Measurements from ENCODE around the gene KLF6. TPM values are rescaled to one million over a fixed set of nuclear protein-coding genes. Genes with fewer than 3 reads are reported as not detected.

KLF6 gene
- total and polyA plus RNA-seq, 2 of the 4 experiments (the other 2 are of a cell fraction), result 69.0 to 123 TPM

- Histone ChIP-seq H3K9me1 (ENCODE audit: insufficient read depth, low read length) (peaks cover 29% of the 10 kb centered on the region), H4K5ac (ENCODE audit: low read depth, low read length) (peak overlapping the region; percentile 97), H3K14ac (replicated peaks; ENCODE audit: low read depth, low read length) (peak overlapping the region; percentile 97), H2AFZ (replicated peaks; ENCODE audit: low read length, poor library complexity) (peak overlapping the region; percentile 91), H3K18ac (ENCODE audit: low read depth, low read length) (peak overlapping the region; percentile 94), H2AK5ac (ENCODE audit: low read depth, low read length) (peak overlapping the region; percentile 89), H3K27me3 (ENCODE audit: control insufficient read depth, insufficient read depth, low read length) (no peaks in the 10 kb centered on the region), H3K9me3 (ENCODE audit: control insufficient read depth, insufficient read depth, low read length) (no peaks in the 10 kb centered on the region), H2AK9ac (replicated peaks; ENCODE audit: low read depth, low read length, poor library complexity) (peak overlapping the region; percentile 28), H4K8ac (ENCODE audit: low read depth in 2 of 2, low read length in 2 of 2) (peak overlapping the region; percentile 96 to 98), H2BK20ac (ENCODE audit: low read depth, low read length) (peak overlapping the region; percentile 95), H3K79me1 (ENCODE audit: low read depth in 1 of 2, low read length in 2 of 2) (peaks cover 2 to 29% of the 10 kb centered on the region in 2 experiments; a peak in 2 of 4 replicates), H2BK15ac (ENCODE audit: low read depth, low read length) (peak overlapping the region; percentile 99), H3K23ac (ENCODE audit: low read depth, low read length) (peak overlapping the region; percentile 96), H3K4ac (ENCODE audit: low read depth, low read length) (peak overlapping the region; percentile 96), H3K4me1 (ENCODE audit: control insufficient read depth, insufficient read depth, low read length) (peaks cover 26% of the 10 kb centered on the region), H2BK120ac (ENCODE audit: low read depth, low read length) (peak overlapping the region; percentile 98), H4K91ac (ENCODE audit: insufficient read depth, low read depth, low read length) (peak overlapping the region; percentile 99), H3K56ac (ENCODE audit: extremely low read depth, insufficient read depth, low read length) (peak overlapping the region; percentile 67; the same call in 1 of the 2 replicates), H3K27ac (ENCODE audit: insufficient read depth, low read length) (peak overlapping the region; percentile 95), H3K4me3 (ENCODE audit: insufficient read depth, low read depth, low read length) (peak overlapping the region; percentile 45; the same call in 1 of the 2 replicates), H4K20me1 (ENCODE audit: insufficient read depth, low read length) (no peaks in the 10 kb centered on the region), H3K9ac (ENCODE audit: low read depth, low read length) (peak overlapping the region; percentile 71), H3K4me2 (ENCODE audit: low read depth, low read length) (peak overlapping the region; percentile 70), H3K36me3 (ENCODE audit: control insufficient read depth, insufficient read depth, low read length) (no peaks in the 10 kb centered on the region), H2BK5ac (ENCODE audit: low read depth, low read length, poor library complexity, severe bottlenecking) (peak overlapping the region; percentile 92)
- ChIA-PET CTCF (no interaction called here), POLR2A (ENCODE audit: unreplicated experiment) (interaction anchor here (1.8 kb wide), 1 partner anchor 44 kb away, joined by 11 read pairs; the partner anchor contains the start of gene KLF6)
- DNase-seq (no peak), ATAC-seq (ENCODE audit: low read depth) (no peak)
- in situ Hi-C loops (cut with MboI; ENCODE audit: low sequenced_read_pairs) (no loop called here), dilution Hi-C loops (cut with HindIII; ENCODE audit: low sequenced_read_pairs, unreplicated experiment) (no loop called here), intact Hi-C loops (cut with micrococcal nuclease) (no loop called here)
- 80% methylated on average over 3 of the region's 7 CpGs; no CpG with 5 or more reads in 1 of the 2 experiments for WGBS, 2 experiments (ENCODE audit: extremely low coverage in 2 of 2, insufficient read length in 1 of 2)
- no TSS peak for BruUV-seq (replicated peaks)
- no peak for TF ChIP-seq RFX5 (IDR thresholded peaks at IDR 0.05; ENCODE audit: low read depth, low read length)
- no peak for TF ChIP-seq MXI1 (IDR thresholded peaks at IDR 0.05; ENCODE audit: borderline replicate concordance, low read depth, low read length)
- no peak for TF ChIP-seq RAD21 (IDR thresholded peaks at IDR 0.05; ENCODE audit: low read length)
- TF ChIP-seq CTCF (conservative IDR thresholded peaks at IDR 0.05; ENCODE audit: low read depth, low read length), result no peak
- no peak for TF ChIP-seq BHLHE40 (IDR thresholded peaks at IDR 0.05; ENCODE audit: low read depth, low read length)
- no peak for TF ChIP-seq NFE2L2 (IDR thresholded peaks at IDR 0.05; ENCODE audit: low read depth, low read length)
- TF ChIP-seq FOS (IDR thresholded peaks at IDR 0.05; ENCODE audit: low read depth, low read length), result no peak
- TF ChIP-seq CHD1 (IDR thresholded peaks at IDR 0.05; ENCODE audit: low read depth, low read length), result no peak
- no peak for TF ChIP-seq CEBPB (IDR thresholded peaks at IDR 0.05; ENCODE audit: low read depth, low read length)
- TF ChIP-seq POLR2A (IDR thresholded peaks at IDR 0.05; ENCODE audit: low read depth, low read length), result no peak
Measured at GRCh38 chr10:3829156-3830050, 44.4 kb upstream of the KLF6 start.
